GOT3 (cell line): ENCODE data around the gene NMT2.
"Not testable (repeated sequence)": the region's sequence is repeated elsewhere in the genome, so short reads cannot be mapped to it uniquely, and the experiment has no call there.

Experiments used
- DNase-seq: peaks from one replicate; lab custom pipeline; 2025; ENCODE audit warnings: mixed read lengths; lab: John Stamatoyannopoulos, UW

Gene NMT2

DNA sequence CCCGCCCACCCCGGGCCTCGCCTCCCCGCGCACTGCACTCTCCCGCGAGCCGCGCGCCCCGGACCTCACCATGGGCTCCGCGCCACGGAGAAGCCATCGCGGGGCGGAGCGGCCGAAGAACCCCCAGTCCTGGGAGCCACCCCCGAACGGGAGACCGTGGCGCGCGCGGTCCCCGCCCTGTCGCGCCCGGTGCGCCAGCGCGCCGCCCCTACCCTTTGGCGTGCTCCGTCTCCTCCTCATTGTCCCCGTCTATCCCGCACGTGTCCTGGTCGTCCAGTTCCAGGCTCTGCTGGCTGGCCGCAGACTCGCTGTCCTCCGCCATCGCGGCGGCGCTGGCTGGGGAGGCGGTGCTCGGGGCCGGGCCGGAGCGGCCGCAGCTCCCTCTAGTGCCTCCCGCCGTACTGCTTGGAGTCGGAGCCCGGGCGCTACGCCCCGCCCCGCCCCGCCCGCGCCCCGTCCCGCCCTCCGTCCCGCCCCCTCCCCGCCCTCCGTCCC lies at the start of gene NMT2:
NMT2 (minus strand) TSS at position 403 of the 495 bp plus-strand sequence; CDS start at position 322, 81 bp downstream.
- DNase-seq: peak; percentile 76

DNA sequence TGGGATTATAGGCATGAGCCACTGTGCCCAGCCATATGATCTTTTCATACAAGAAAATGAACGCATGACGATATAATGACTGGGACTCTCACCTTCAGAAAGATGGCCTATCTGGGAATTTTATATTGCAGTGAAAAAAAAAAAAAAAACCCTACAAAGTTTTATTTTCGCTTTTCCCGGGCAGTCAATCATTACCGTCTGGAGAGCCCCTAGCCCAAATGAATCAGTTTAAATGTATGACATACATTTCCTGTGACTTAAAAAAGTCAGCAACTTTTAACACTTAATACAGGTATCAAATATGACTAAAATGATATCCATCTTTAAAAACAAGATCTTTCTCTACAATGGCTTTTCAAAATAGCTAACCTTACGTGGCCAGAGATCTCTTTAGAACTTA lies 48.2 kb upstream of the NMT2 start:
- no peak for DNase-seq

DNA sequence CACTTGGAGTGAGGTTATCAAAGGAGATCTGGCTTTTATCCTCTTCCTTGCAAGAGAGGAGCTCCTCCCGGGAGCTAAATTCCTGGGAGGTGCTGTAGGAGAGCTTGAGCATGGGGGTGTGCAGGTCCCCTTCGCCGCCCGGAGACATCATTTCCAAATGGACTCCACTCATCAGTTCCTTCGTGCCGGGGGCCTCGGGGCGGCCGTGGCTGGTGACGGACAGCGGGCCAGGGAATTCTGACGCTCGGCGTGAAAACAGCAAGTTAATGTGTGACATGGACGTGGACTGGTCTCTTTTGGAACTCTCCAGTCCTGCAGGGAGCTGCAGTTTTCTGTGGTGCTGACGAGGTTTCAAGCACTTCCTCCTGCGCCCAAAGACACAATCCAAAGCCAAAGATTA lies 45.7 kb upstream of the NMT2 start:
- DNase-seq: no peak

DNA sequence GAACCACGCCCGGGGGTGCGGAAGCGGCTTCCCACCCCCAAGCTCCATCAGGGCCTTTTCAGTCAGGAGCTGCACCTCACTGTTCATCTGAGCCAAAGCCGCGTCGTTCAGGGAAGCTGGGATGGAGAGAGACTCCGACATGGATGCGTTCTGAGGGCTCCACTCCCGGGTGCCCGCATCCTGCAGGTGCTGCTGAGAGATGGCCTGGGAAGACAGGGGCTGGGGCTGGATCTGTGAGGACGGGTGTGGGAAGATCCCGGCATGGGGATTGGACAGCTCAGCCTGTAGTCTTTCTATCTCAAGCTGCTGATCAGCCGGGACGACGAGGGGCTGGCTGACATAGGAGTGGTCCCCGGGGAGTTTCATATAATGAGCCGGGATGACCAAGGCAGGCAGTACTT lies 45.0 kb upstream of the NMT2 start:
- no peak for DNase-seq

DNA sequence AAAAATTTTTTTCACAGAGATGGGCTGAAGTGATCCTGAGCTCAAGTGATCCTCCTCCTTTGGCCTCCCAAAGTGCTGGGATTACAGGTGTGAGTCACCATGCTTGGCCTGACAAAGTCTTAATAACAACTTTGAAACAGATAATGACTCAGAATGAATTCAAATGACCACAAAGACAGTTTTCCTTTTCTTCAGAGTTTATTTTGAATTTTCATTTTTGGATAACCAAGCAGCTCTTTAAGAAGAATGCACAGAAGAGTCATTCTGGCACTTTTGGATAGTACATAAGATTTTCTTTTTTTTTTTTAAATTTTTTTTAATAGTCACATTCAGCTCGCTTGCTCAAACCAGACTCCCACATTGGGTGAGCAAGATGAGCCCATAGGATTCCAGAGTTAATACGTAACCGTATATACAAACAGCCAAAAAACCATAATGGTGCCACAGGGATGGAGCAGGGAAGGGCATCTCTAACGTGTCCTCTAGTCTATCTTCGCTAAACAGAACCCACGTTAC lies 43.0 kb upstream of the NMT2 start:
- DNase-seq: no peak

DNA sequence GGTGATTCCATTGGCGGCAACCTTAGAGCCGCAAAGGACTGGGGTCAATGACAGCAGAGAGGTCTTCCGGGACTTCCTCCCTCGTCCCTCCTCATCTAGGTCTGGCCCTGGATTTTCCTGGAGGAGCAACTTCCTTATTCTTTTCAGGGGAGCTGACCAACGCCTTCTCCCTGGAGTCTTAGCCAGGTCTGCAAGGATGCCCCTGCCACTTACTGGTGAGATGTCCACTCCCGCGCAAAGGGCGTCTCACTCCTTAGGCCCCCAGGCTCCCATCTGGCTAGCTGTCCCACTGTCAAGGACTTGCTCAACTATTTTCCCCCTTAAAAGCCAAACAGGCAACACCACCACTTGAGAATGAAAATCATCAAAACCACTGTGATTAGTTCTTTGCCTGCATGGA lies 42.0 kb upstream of the NMT2 start:
- DNase-seq: no peak

DNA sequence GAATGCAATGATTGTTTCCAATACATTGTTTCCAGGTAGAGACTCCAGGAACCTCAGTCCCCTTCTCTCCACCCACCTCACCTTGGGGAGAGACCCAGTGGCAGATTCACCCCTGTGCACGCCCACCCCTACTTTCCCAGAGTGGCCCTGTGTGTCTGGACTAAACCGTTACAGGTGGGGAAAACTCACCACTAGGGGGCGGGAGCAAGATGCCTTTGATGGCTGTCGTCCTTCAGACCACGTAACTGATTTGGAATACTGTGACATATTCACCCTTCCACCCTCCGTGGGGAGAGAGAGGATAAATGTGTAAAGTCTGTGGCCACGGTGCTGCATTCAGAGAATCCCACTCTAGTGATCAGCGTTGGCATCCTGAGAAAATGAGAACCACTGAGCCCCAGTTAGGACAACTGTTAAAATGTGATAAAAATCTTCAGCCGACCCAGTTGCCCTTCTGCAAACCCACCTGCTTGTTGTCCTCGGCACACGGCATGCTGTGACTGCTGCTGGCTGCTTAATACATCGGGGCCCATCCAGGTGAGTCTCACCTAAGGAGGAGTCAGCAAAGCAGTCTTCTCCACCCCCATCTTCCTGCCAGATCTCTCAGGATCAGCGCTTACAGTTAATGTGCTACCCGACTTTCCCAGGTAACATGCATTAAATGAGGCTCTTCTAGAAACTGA lies 41.5 kb upstream of the NMT2 start:
- no peak for DNase-seq

DNA sequence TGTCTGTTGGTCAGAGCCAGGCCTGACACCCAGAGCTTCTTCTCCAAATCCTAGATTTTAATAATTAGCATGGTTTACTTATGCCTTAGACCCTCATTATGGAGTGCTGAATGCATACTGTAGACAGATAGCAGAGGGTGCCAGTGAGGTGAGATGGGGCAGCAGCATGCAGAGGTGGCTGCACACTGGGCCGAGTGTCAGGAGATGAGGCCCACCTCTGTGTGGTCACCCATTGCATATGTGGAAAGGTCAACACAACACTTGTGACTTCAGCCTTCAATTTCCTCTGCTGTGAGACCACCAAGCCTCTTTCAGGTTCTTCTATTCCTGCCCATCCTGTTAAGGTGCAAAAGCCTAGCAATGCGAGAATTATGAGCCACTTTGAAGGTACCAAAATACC lies 39.7 kb upstream of the NMT2 start:
- DNase-seq: no peak

DNA sequence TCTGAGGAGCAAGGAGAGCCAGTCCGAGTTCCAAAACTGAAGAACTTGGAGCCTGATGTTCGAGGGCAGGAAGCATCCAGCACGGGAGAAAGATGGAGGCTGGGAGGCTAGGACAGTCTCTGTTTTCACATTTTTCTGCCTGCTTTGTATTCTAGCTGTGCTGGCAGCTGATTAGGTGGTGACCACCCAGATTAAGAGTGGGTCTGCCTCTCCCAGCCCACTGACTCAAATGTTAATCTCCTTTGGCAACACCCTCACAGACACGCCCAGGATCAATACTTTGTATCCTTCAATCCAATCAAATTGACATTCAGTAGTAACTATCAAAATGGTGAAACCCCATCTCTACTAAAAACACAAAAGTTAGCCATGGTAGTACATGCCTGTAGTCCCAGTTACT lies 38.9 kb upstream of the NMT2 start:
- DNase-seq: not testable (repeated sequence)

DNA sequence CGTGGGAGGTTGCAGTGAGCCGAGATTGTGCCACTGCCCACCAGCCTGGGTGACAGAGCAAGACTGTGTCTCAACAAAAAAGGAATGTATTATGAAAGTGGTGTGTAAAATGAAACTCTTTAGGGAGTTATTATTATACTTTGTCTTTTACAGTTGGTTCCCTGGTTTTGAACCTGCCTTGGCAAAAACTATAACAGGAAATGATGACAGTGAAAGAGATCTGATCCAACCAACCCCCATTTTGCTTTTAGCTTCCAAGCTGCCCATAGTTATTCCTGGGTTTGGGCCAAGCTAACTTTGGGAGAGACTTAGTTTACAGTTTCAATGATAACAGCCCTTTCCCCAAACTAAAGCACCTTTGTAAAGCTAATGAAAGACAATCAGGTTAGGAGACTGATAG lies 34.1 kb upstream of the NMT2 start:
- no peak for DNase-seq

DNA sequence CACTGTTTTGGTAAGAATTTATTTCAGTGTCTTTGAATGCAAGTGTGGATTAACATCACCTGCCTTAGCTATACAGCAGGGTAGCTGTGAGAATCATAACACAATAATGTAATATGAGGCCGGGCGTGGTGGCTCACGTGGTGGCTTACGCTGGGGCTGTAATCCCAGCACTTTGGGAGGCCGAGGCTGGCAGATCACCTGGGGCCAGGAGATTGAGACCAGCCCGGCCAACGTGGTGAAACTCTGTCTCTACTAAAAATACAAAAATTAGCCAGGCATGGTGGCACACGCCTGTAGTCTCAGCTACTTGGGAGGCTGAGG lies 33.8 kb upstream of the NMT2 start:
- DNase-seq: not testable (repeated sequence)

DNA sequence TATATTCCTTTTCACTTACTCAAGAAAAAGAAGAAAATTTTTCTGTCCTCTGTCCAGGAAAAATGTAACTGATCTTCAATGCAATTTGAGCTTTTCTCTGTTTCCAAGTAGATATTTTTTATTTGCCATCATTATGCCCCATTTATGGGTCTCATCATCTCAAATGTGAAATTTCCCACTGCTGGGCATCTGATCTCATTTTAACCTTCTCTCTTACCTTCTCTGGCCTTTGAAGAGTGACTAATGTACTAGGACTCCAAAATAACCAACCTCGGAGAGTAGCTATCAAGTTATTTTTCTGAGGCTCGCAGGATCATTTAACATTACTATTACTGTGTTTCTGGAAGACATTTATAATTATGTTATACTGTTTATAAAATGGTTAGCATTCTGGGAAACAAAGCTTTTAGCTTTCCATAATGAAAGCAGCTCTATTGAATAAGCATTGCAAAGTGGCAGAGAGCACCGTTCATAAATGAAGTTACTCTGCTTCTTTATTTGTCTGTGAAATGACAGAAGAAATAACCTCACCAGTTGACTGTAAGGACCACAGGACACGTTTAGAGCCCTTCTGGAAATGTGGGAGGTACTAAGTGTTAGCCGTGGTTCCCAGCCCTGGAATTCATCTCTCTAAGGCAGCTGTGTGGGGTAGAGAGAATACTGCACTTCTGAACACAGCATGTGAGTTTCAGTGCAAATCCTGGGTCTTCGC lies 33.3 kb upstream of the NMT2 start:
- no peak for DNase-seq

DNA sequence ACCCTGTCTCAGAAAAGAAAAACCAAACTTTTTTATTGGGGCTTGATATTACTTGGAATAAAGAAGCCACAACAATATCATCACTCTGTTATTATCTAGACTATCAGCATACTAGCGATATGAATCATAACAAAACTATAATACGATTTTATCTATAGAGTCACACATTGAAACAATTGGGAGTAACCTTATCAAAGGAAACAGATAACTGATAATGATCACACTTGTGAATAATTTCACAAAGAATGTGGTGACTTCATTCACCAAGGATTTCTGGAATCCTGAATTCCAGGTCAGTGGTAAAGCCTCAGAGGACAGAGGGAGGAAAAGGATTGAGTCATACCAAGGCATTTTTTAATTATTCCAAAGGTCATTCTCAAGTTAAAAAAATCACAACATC lies 32.1 kb upstream of the NMT2 start:
- no peak for DNase-seq

DNA sequence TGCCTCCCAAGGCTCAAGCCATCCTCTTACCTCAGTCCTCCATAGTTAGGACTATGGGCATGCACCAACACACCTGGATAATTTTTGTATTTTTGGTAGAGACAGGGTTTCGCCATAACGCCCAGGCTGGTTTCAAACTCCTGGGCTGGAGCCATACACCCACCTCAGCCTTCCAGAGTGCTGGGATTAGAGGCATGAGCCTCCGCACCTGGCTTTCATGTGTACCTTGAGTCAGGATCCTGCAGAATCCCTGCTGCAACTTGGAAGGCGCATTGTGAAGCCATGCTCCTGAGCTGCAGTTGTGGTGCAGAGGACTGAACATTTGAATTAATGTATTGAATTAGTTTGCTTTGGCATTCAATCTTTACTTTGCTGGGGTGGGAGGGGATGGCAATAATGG lies 29.4 kb upstream of the NMT2 start:
- no peak for DNase-seq

DNA sequence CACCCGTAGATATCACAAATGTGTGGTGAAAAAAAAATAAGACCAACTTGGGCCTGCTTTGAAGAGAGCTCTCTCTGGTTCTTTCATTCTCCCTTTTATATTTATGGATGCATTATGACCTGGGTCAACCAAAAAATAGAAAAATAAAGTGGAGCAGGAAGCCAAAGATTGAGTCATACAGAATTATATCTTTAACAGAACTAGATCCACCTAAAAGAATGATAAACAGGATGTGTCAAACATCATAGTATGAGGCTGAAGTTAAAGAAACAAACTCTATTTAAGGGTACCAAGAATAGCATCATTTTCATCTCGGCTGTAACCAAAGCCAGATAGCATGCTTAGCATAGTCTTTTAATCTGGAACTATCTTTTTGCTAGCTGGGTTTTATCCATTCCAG lies 28.8 kb upstream of the NMT2 start:
- DNase-seq: no peak

DNA sequence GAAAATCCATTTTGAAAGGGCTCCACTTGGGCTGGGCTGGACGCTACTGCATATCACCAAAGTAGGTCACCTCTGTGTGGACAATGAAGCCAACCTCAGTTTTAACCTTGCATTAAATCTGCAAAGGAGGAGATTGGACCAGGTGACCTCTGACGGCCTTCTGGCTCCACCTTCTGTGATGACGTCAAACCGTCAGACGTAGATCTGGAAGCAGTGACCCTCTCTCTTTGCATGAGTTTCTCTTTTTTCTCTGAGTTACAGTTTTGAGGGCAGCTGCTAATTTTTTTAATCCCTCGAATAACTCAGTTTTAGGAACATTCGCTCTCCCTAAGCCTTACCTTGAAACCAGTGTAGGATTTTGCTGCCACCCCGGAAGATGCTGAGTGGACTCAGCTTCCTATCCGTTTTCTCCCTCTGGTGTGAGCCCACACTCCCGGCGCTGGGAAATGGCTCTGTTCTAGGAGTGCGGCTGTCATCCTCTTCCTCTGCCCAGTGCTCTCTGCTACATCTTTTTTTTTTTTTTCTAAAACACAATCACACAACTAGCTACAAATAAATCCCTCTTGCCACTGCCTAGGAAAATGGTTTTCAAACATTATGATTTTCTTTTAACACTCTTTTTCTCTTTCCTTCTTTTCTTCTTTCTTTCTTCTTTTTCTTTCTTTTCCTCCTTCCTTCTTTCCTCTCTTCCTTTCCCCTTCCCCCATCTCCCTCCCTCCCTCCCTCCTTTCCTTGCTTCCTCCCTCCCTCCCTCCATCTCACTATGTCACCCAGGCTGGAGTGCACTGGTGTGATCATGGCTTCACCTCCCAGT lies 27.7 kb upstream of the NMT2 start:
- DNase-seq: no peak

DNA sequence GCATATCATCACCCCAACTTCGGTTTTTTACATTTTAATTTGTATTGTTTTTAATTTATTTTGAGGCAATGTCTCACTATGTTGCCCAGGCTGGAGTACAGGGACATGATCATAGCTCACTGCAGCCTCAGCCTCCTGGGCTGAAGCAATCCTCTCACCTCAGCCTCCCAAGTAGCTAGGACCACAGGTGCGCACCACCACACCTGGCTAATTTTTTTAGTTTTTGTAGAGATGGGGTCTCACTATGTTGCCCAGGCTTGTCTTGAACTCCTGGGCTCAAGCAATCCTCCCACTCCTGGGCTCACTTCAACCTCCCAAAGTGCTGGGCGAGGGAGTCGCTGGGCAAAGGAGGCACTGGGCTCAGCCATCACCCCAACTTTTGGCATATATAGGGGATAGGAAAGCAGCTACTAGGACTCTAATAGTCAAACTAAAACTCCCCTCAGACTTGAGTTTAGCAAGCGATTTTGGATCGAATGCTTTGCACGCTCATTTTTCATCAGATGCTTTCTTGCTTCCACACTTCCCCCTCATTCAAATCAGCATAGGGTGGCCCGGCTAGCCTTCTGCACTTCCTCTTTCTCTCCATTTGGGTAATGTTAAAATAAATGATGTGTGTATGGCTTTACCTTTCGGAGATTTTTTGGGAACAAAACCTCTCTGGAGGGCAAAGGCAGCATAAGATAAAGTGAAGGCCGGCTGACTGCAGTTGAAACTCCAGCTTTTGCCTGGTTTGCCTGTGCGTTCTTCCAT lies 20.8 kb upstream of the NMT2 start:
- no peak for DNase-seq

DNA sequence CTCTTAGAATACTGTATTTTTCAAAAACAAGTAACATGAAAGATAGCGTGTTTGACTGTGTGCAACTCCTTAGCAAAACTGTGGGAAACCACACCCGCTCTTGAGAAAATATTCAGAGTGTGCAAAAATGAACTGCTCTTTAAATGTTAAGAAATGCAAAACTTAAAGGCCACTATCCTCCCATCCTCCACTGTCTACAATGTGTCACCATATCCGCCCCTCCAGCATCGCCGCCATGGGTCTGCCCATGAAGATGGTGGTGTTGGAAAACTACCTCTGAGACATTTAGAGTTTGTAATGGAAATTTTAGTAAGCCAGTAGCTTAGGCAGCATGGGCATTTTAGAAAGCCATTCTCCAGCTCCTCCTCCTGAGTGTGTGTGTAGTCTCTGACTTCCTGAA lies 20.1 kb upstream of the NMT2 start:
- DNase-seq: no peak

DNA sequence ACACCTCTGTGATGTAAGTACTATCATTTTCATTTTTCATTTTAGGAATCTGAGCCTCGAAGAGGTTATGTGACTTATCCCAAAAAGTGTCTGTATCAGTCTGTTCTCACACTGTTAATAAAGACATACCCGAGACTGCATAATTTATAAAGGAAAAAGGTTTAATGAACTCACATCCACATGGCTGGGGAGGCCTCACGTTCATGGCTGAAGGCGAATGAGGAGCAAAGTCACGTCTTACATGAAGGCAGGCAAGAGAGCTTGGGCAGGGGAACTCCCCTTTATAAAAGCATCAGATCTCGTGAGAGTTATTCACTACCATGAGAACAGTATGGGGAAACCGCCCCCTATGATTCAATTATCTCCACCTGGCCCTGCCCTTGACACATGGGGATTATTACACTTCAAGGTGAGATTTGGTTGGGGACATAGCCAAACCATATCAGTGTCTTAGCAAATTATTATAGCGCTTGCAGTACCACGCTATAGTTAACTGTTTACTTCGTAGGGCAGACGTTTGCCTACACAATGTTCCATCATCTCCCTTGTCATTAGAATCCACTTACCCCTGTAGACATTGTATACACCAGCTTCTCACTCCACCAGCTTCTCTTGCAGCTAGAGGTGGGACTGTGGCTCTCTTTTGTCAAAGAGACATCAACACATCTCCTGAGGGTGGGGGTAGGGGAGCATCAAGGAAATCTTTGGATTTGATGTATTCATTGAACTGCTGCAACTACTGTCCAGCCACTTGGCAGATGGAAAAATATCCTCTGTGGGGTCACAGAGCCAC lies 15.4 kb upstream of the NMT2 start:
- no peak for DNase-seq

DNA sequence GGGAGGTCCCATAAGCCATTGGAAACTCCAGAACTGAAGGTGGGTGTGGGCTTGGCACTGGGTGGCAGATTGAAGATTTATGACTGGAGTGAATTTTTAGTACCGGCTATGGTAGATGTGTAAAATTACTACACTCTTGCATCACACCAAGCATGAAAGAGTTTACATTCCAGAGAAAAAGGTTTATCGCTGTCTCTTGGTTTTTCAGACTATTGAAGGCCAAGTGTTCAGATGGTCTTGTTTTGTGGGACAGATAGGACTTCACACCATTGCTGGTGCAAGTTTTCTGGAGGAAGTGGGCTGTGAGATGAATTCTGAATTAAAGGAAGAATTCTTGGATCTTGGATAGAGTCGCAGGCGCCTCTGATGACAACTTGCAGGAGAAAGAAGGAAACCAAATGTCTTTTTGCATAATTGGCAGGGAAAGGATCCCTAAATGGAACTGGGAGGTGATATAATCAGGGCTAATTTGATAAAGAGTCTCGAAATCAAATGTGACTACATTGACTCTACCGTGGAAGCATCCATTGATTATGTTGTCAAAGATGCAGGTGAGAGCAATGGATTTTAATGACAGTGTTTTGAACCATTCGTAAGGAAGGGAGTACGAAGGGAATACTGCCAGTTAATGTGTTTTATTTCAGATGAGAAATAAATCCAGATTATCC lies 14.2 kb upstream of the NMT2 start:
- no peak for DNase-seq
